GM18861 (cell line): ENCODE measurements around the gene RGL4.
"Not testable (repeated sequence)": the region's sequence is repeated elsewhere in the genome, so short reads cannot be mapped to it uniquely, and the experiment has no call there.

ENCODE experiments used
- ATAC-seq: cut with Tn5 transposase; IDR thresholded peaks from one replicate; pipeline ENCODE4 v1.9.1; 2021; ENCODE audit not compliant: unreplicated experiment

RGL4 gene

DNA sequence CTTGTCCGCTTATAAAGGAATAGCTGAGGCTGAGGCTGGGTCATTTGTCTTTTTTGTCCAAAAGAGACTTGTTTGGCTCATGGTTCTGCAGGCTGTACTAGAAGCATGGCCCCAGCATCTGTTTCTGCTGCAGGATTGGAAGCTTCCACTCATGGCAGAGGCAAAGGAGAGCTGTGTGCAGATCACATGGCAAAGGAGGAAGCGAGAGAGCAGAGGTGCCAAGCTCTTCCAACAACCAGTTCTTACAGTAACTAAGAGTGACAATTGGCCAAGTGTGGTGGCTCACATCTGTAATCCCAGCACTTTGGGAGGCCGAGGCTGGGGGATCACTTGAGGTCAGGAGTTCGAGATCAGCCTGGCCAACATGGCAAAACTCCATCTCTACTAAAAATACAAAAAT is 37.3 kb downstream of the RGL4 start:
- ATAC-seq: not testable (repeated sequence)

DNA sequence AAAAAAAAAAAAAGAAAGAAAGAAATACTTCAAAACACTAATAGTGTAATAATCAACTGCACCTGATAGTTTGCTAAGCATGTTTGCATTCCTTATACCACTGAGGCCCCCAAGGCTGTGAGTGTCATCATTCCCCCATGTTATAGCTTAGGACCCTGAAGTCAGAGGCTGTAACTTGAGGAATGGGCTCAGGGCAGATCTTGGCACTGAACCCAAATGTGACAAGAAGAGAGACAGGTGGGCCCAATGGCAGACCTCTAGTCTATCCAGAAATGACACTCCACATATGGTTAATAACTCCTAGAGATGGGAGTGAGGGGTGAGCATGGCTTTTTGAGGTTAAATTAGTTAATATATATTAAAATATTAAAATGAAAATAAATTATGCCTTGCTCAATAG is 46.9 kb downstream of the RGL4 start:
- ATAC-seq: no peak

DNA sequence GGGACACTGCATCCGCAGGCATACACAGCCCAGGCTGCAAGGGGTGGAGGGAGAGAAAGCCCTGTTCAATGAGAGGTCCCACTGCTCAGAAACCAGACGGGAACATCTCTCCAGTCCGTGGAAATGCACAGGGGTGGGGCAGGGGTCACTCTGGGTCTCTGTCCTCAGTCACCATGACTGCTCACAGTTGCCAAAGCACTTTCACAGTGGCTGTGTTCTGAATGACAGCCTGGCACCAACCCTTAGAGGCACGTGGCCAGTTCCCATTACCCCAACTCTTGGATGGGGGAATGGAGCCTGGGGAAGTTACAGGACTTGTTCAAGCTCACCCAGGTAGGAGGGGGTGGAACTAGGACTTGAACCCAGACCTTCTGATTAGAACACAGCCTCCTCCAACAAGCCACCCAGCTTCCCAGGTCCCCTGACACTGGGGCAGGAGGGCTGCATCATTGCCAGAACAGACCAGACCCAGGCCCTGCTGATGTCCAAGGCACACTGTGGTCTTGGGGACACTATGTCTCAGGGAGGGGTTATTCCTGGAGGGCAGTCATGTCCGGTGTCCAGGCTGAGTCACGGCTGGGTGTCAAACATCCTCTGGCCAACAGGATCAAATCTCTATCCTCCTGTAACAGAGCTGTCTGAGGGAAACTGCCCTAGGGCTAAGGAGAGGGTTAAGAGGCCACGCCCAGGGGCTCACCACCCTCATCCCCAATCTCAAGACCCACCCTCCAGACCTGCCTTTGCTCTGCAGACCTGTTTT is 51.9 kb downstream of the RGL4 start:
- no peak for ATAC-seq

DNA sequence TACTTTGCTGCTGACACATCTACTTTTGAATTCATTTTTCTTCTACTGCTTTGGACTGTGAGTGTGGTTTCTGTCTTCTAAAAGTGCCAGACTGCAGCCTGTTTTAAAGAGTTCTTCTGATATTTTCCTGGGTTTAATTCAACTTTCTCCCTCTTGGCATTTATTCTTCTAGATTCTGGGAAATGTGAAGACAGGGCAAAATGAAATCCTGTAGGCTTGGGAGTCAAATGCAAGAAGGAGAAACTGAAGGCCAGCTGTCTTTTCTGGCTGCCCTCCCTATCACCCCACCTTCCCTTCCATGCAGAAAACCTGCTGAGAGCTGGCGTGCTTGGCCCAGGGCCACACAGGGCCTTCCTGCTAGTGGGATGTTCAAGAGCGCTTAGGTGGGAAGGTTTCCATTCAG is 52.5 kb downstream of the RGL4 start:
- no peak for ATAC-seq

DNA sequence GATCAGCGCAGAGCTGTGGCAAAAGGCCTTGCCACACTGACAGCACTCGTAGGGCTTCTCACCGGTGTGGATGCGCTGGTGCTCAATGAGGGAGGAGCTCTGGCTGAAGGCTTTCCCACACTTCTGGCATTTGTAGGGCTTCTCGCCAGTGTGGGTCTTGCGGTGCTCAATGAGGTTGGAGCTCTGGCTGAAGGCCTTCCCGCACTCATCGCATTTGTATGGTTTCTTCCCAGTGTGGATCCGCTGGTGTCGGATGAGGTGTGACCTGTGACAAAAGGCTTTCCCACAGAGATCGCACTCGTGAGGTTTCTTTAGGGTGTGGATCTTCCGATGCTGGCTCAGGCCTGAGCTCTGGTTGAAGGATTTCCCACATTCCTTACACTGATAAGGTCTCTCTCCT is 53.2 kb downstream of the RGL4 start:
- ATAC-seq: no peak

DNA sequence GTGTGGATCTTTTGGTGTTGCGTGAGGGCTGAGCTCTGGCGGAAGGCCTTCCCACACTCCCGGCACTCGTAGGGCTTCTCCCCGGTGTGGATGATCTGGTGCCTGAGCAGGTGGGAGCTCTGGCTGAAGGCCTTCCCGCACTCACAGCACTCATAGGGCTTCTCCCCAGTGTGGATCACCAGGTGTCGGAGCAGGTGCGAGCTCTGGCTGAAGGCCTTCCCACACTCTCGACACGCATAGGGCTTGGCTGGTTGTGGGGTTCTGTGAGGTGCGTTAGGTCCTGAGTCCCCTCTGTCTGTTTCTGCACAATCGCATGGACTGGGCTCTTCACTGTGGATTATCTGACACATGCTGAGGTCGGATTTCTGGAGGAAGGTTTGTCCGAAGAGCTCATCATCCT is 53.7 kb downstream of the RGL4 start:
- no peak for ATAC-seq

DNA sequence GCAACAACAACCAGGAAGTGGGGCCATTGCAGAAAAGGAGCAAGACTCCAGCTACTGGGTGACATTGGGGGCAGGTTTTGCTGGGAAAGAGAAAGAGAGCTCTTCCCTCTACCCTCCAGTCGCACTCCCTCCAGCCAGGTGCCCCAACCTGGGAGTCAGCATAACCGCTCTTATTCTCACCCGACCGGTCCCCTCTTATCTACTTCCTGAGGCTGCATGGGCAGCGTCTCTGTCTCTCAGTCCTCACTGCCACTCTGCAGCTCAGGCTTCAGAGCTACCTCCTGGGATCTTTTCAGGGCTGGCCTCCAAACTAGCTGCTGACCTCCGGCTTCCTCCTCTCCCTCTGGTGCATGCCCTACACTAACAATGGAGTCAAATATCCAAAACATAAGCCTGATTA is 55.0 kb downstream of the RGL4 start:
- ATAC-seq: no peak
